Measurements from ENCODE around the gene P3H3.
A peak's percentile ranks its signal among the peaks of the same experiment; 100 is the strongest.

Gene P3H3

GRCh38 chr12:6827982-6828780 lies at the start of gene P3H3:
Gene P3H3 (plus strand): TSS chr12:6828407. CDS start chr12:6828441, 34 bp downstream.
- Histone ChIP-seq H3K36me3 (replicated peaks; ENCODE audit: insufficient read depth, low read length) (no peaks in the 10 kb centered on the region), H2AFZ (ENCODE audit: low read length) (peak within 1 kb of the TSS; percentile 77), H3K4me1 (ENCODE audit: low read length) (peaks cover 4% of the 10 kb centered on the region; the same call in 1 of the 2 replicates), H3K27ac (ENCODE audit: low read length) (no peak within 1 kb of the TSS), H3K4me3 (ENCODE audit: low read length) (peak within 1 kb of the TSS; percentile 62), H3F3A (ENCODE audit: insufficient read depth, low read length) (no peaks in the 10 kb centered on the region), H4K20me1 (ENCODE audit: insufficient read depth, low read length) (no peaks in the 10 kb centered on the region), H3K9ac (ENCODE audit: low read length) (no peak within 1 kb of the TSS; the same call in 1 of the 2 replicates), H3K4me2 (ENCODE audit: low read depth, low read length) (peak within 1 kb of the TSS; percentile 99), H3K9me2 (replicated peaks; ENCODE audit: insufficient read depth, low read length) (no peaks in the 10 kb centered on the region), H3K79me2 (ENCODE audit: low read length) (no peaks in the 10 kb centered on the region), H3K27me3 (replicated peaks; ENCODE audit: insufficient read depth, low read length) (peaks cover 92% of the 10 kb centered on the region), H3K9me3 (replicated peaks; ENCODE audit: insufficient read depth, low read length) (no peaks in the 10 kb centered on the region)
- TF ChIP-seq EZH2phosphoT487 (IDR thresholded peaks at IDR 0.05; ENCODE audit: low read length) (no peak), EZH2 (optimal IDR thresholded peaks at IDR 0.05; ENCODE audit: low read depth, low read length) (no peak)
- TF ChIP-seq, protein P1, sequence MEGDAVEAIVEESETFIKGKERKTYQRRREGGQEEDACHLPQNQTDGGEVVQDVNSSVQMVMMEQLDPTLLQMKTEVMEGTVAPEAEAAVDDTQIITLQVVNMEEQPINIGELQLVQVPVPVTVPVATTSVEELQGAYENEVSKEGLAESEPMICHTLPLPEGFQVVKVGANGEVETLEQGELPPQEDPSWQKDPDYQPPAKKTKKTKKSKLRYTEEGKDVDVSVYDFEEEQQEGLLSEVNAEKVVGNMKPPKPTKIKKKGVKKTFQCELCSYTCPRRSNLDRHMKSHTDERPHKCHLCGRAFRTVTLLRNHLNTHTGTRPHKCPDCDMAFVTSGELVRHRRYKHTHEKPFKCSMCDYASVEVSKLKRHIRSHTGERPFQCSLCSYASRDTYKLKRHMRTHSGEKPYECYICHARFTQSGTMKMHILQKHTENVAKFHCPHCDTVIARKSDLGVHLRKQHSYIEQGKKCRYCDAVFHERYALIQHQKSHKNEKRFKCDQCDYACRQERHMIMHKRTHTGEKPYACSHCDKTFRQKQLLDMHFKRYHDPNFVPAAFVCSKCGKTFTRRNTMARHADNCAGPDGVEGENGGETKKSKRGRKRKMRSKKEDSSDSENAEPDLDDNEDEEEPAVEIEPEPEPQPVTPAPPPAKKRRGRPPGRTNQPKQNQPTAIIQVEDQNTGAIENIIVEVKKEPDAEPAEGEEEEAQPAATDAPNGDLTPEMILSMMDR (IDR thresholded peaks at IDR 0.05; ENCODE audit: low read length) = no peak
- no peak for DNase-seq

DNA sequence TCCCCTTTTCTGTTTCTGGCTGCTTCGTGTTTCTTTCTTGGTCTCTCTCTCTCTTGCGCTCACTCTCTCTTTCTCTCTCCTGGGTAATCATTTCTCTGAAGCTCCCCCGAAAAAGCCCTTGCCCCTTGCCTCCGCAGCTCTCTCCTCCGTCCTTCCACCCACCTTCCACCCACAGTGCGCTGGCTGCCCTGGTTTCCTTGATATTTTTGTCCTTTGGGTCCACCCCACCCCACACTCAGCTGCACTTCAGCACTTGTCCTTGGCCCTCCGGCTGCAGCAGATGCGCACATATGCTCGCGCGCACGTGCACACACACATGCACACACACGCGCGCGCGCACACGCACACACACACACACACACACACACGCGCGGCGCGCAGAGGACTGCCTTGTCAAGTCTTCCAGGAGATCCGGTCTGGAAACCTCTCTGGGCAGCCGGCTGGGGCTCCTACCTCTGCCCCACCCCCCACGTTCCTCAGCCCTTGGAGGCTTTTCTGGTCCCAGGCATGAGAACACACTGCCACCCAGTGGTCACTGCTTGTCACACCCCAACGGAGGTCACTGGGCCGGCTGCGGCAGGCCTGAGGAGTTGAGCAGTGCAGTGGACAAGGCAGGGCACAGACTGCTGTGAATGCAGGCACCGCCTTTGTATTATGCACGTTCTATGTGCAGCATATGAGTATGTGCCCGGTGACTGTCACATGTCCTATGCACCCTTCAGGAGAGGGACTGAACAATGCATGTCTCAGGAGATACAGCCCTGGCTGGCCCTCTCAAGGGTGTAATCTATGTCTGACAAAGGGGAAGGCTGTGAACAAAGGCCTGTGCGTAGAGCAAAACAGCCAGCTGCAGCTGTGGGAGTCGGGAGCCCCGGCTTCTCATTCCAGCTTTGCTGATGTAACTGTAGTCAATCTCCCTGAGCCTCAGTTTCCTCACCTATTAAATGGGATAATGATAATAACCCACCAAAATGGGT lies 49.3 kb upstream of the P3H3 start:
- Histone ChIP-seq H4K20me1 (ENCODE audit: insufficient read depth, low read length) (no peaks in the 10 kb centered on the region), H3K27me3 (replicated peaks; ENCODE audit: insufficient read depth, low read length) (0 out of 2 replicates have a peak, but pooled peaks cover 11% of the 10 kb centered on the region), H3K36me3 (replicated peaks; ENCODE audit: insufficient read depth, low read length) (no peaks in the 10 kb centered on the region), H3K9me3 (replicated peaks; ENCODE audit: insufficient read depth, low read length) (no peaks in the 10 kb centered on the region), H3F3A (ENCODE audit: insufficient read depth, low read length) (peaks cover 6% of the 10 kb centered on the region), H3K4me2 (ENCODE audit: low read depth, low read length) (peak overlapping the region; percentile 97), H2AFZ (ENCODE audit: low read length) (peak overlapping the region; percentile 91), H3K9ac (ENCODE audit: low read length) (peak overlapping the region; percentile 30; the same call in 1 of the 2 replicates), H3K79me2 (ENCODE audit: low read length) (no peaks in the 10 kb centered on the region), H3K4me1 (ENCODE audit: low read length) (peaks cover 30% of the 10 kb centered on the region), H3K27ac (ENCODE audit: low read length) (no peak overlapping the region), H3K9me2 (replicated peaks; ENCODE audit: insufficient read depth, low read length) (no peaks in the 10 kb centered on the region), H3K4me3 (ENCODE audit: low read length) (peak overlapping the region; percentile 64)
- TF ChIP-seq EZH2 (optimal IDR thresholded peaks at IDR 0.05; ENCODE audit: low read depth, low read length) = no peak
- TF ChIP-seq, protein P1 (IDR thresholded peaks at IDR 0.05; ENCODE audit: low read length) = peak; percentile 96
- peak; percentile 89 for DNase-seq

DNA sequence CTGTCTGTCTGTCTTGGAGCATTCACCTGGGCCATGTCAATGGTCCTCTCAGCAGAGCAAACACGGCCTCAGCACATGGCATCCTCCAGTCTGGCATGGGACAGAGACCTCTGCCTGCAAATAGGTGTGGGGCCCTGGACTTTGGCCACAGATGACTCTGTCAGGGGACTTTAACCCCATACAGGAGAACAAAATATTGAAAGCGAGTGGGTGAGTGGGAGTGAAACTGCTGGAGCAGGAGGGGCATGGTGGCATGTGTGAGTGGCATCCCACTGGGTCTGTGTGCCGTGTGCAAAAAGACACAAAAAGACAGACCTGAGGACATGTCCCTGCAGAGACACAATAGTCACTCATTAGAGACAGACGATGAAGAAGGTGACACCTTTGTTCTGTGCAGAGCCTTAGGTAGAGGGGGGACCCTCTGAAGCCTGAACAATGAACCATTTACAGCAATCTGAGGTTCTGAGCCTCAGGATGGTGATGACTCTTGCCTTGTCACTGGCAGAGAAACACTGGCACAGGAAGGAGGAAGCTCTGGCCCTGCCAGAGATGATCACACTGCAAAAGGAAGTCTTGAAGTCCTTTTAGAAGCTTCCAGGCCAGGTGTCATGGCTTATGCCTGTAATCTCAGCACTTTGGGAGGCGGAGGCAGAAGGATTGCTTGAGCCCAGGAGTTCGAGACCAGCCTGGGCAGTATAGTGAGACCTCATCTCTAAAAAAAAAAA lies 48.3 kb upstream of the P3H3 start:
- Histone ChIP-seq H3K36me3 (replicated peaks; ENCODE audit: insufficient read depth, low read length) (no peaks in the 10 kb centered on the region), H2AFZ (ENCODE audit: low read length) (no peak overlapping the region), H3K9ac (ENCODE audit: low read length) (no peak overlapping the region), H3K9me3 (replicated peaks; ENCODE audit: insufficient read depth, low read length) (no peaks in the 10 kb centered on the region), H3F3A (ENCODE audit: insufficient read depth, low read length) (peaks cover 6% of the 10 kb centered on the region), H4K20me1 (ENCODE audit: insufficient read depth, low read length) (no peaks in the 10 kb centered on the region), H3K4me1 (ENCODE audit: low read length) (peaks cover 40% of the 10 kb centered on the region), H3K27ac (ENCODE audit: low read length) (no peak overlapping the region), H3K27me3 (replicated peaks; ENCODE audit: insufficient read depth, low read length) (0 out of 2 replicates have a peak, but pooled peaks cover 11% of the 10 kb centered on the region), H3K4me3 (ENCODE audit: low read length) (no peak overlapping the region), H3K4me2 (ENCODE audit: low read depth, low read length) (no peak overlapping the region), H3K9me2 (replicated peaks; ENCODE audit: insufficient read depth, low read length) (no peaks in the 10 kb centered on the region), H3K79me2 (ENCODE audit: low read length) (no peaks in the 10 kb centered on the region)
- no peak for DNase-seq
- TF ChIP-seq EZH2 (optimal IDR thresholded peaks at IDR 0.05; ENCODE audit: low read depth, low read length) = no peak
- TF ChIP-seq EZH2phosphoT487 (IDR thresholded peaks at IDR 0.05; ENCODE audit: low read length) = no peak
- TF ChIP-seq, protein P1 (IDR thresholded peaks at IDR 0.05; ENCODE audit: low read length) = no peak
